ENCODE data around the gene OR13J1.
A peak's percentile ranks its signal among the peaks of the same experiment; 100 is the strongest.

- peak; percentile 92 for TF ChIP-seq CTCF (IDR thresholded peaks at IDR 0.05; ENCODE audit: low read depth, low read length)
- TF ChIP-seq EZH2phosphoT487 (IDR thresholded peaks at IDR 0.05; ENCODE audit: low read depth), result no peak
Observed at GRCh38 chr9:35826071-35826701, 44.0 kb downstream of the OR13J1 start.

Measured in OCI-LY3 (cell line).